Esophagus squamous epithelium (tissue), 4 donors: ENCODE results near the gene SH3PXD2A.

Experiments used
- POLR2A ChIP-seq, 4 donors: fragments of 450-650 bp; IDR thresholded peaks; one replicate each; pipeline ENCODE4 v1.6.1; 2017; ENCODE audit warnings: antibody characterized with exemption in 4 of 4, mild to moderate bottlenecking in 4 of 4, moderate library complexity in 3 of 4
- TF ChIP-seq, protein P1 (sequence below), 6 experiments: fragments of 450-650 bp in 4 of 6; fragments of 200-600 bp in 2 of 6; sonication (generic) in 2 of 6; IDR thresholded peaks; one replicate each; pipeline ENCODE4 v1.5.1; 2016 to 2019; ENCODE audit warnings: antibody characterized with exemption in 6 of 6, mild to moderate bottlenecking in 4 of 6, moderate library complexity in 4 of 6

DNA sequence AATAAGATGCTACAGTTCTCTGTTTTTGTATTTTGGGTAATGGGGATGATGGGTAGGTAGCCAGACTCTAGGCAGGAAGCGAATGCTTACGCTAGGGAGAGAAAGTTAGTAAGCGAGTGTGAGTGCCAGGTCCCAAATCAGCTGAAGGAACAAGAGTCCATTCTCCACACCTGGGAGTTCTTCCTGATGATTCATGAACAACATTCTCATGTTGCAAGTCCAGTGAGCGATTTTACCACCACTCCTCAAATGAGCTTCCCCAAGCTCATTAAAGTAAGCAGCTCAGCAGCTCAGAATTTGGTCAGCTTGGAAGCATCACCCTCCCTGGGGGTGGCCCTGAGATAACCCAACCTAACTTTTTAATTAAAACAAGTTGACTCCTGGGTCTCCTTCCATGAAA, 27.3 kb downstream of the SH3PXD2A start:
- TF ChIP-seq, protein P1, sequence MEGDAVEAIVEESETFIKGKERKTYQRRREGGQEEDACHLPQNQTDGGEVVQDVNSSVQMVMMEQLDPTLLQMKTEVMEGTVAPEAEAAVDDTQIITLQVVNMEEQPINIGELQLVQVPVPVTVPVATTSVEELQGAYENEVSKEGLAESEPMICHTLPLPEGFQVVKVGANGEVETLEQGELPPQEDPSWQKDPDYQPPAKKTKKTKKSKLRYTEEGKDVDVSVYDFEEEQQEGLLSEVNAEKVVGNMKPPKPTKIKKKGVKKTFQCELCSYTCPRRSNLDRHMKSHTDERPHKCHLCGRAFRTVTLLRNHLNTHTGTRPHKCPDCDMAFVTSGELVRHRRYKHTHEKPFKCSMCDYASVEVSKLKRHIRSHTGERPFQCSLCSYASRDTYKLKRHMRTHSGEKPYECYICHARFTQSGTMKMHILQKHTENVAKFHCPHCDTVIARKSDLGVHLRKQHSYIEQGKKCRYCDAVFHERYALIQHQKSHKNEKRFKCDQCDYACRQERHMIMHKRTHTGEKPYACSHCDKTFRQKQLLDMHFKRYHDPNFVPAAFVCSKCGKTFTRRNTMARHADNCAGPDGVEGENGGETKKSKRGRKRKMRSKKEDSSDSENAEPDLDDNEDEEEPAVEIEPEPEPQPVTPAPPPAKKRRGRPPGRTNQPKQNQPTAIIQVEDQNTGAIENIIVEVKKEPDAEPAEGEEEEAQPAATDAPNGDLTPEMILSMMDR (IDR thresholded peaks at IDR 0.05), result no peak
- no peak for TF ChIP-seq POLR2A (IDR thresholded peaks at IDR 0.05)
